Common myeloid progenitor, CD34-positive (primary cell): ENCODE data around the gene ARPC4.
A peak's percentile ranks its signal among the peaks of the same experiment; 100 is the strongest.

Source experiments
- CTCF ChIA-PET: fragments of 350-600 bp; sonication (Branson Sonifier 250); formaldehyde crosslinking; loops from one replicate; lab custom pipeline; 2021; ENCODE audit warnings: antibody characterized with exemption; lab: Charles Lee
- POLR2A ChIA-PET: fragments of 350-600 bp; sonication (Branson Sonifier 250); formaldehyde crosslinking; loops from one replicate; lab custom pipeline; 2021; ENCODE audit warnings: antibody characterized with exemption; lab: Charles Lee
- DNase-seq, 3 donors: peaks; one replicate each; pipeline versions ENCODE4 v3.0.0 to v3.0.0-alpha.2; 2013
- H3K27ac ChIP-seq, 2 experiments: 1 replicate in 1 of 2; 2 replicates in 1 of 2; pipeline ENCODE4 v1.7.0; 2013; ENCODE audit warnings: inconsistent platforms in 2 of 2, low read length in 2 of 2, mild to moderate bottlenecking in 2 of 2, low read depth in 1 of 2, moderate library complexity in 1 of 2; ENCODE audit not compliant: severe bottlenecking in 2 of 2, insufficient read depth in 1 of 2, poor library complexity in 1 of 2
- H3K27me3 ChIP-seq, 5 experiments: replicated peaks in 2 of 5; 1 replicate in 3 of 5; 2 replicates in 2 of 5; pipeline versions ENCODE4 v1.6.1 to v1.7.0; 2013; ENCODE audit warnings: low read length in 4 of 5, mild to moderate bottlenecking in 2 of 5, moderate library complexity in 2 of 5, inconsistent platforms in 1 of 5; ENCODE audit not compliant: insufficient read depth in 5 of 5, control insufficient read depth in 4 of 5
- H3K36me3 ChIP-seq, 4 experiments: 1 replicate in 2 of 4; 2 replicates in 2 of 4; pipeline versions ENCODE4 v1.6.1 to v1.7.0; 2013; ENCODE audit warnings: low read length in 3 of 4, control low read depth in 1 of 4, mild to moderate bottlenecking in 1 of 4; ENCODE audit not compliant: control insufficient read depth in 4 of 4, insufficient read depth in 4 of 4
- H3K4me1 ChIP-seq, 4 experiments: 1 replicate in 3 of 4; 2 replicates in 1 of 4; pipeline versions ENCODE4 v1.6.1 to v1.7.1; 2013; ENCODE audit warnings: low read length in 3 of 4, mild to moderate bottlenecking in 3 of 4, control low read depth in 1 of 4, inconsistent platforms in 1 of 4, moderate library complexity in 1 of 4; ENCODE audit not compliant: control insufficient read depth in 4 of 4, insufficient read depth in 4 of 4; ENCODE audit errors: control extremely low read depth in 1 of 4
- H3K4me3 ChIP-seq, 7 experiments: 1 replicate in 4 of 7; 2 replicates in 3 of 7; pipeline versions ENCODE4 v1.5.1 to v1.7.0; 2013; ENCODE audit warnings: mild to moderate bottlenecking in 7 of 7, low read length in 6 of 7, moderate library complexity in 6 of 7, inconsistent platforms in 2 of 7, low read depth in 2 of 7, control low read depth in 1 of 7; ENCODE audit not compliant: insufficient read depth in 4 of 7, control insufficient read depth in 1 of 7; ENCODE audit errors: extremely low read depth in 1 of 7
- H3K9me3 ChIP-seq, 5 experiments: 1 replicate in 4 of 5; 2 replicates in 1 of 5; pipeline versions ENCODE4 v1.6.1 to v1.7.1; 2013; ENCODE audit warnings: low read length in 4 of 5, mild to moderate bottlenecking in 2 of 5, inconsistent platforms in 1 of 5, low read depth in 1 of 5, moderate library complexity in 1 of 5; ENCODE audit not compliant: control insufficient read depth in 4 of 5, insufficient read depth in 2 of 5; ENCODE audit errors: control extremely low read depth in 1 of 5
- WGBS: methylation state at CpG from one replicate; pipeline ENCODE4 v1.1.5; 2013; ENCODE audit not compliant: insufficient coverage; 5-methylcytosine and 5-hydroxymethylcytosine counted together

The ARPC4 gene

GRCh38 chr3:9778143-9779074, 14.5 kb upstream of the ARPC4 start:
- no peak overlapping the region for H3K27ac ChIP-seq

GRCh38 chr3:9779075-9779593, 13.7 kb upstream of the ARPC4 start:
- Histone ChIP-seq H3K4me1 (peaks cover 30 to 65% (median 44%) of the 10 kb centered on the region in 4 experiments), H3K27ac (no peak overlapping the region), H3K9me3 (no peaks in the 10 kb centered on the region), H3K4me3 (peak overlapping the region in 1 of 7 experiments; percentile 52), H3K27me3 (peaks cover 0 to 9% (median 0%) of the 10 kb centered on the region in 5 experiments), H3K36me3 (peaks cover 2 to 18% (median 10%) of the 10 kb centered on the region in 4 experiments)
- ChIA-PET CTCF (interaction anchor here (1.3 kb wide), 1 partner anchor 52 kb away, joined by 3 read pairs; no protein-coding TSS in a partner anchor), POLR2A (no interaction called here)
- 31% methylated on average over 2 of the region's 6 CpGs for WGBS
- peak in 2 of 3 donors; percentile 56 to 70 for DNase-seq

More at GRCh38 chr3:9778143-9779074, 14.5 kb upstream of the ARPC4 start:
- Histone ChIP-seq H3K4me1 (peaks cover 30 to 65% (median 44%) of the 10 kb centered on the region in 4 experiments), H3K36me3 (peaks cover 0 to 12% (median 4%) of the 10 kb centered on the region in 4 experiments), H3K4me3 (peak overlapping the region in 1 of 7 experiments; percentile 33), H3K9me3 (no peaks in the 10 kb centered on the region), H3K27me3 (peaks cover 0 to 9% (median 3%) of the 10 kb centered on the region in 5 experiments)
- WGBS = 93% methylated on average over 4 of the region's 5 CpGs
- ChIA-PET CTCF (interaction anchor here (0.7 to 1.0 kb wide), 2 partner anchors 9 to 11 kb away, joined by 3 to 5 read pairs; partner anchors contain the start of gene CAMK1), POLR2A (no interaction called here)
- DNase-seq = no peak

- H3K27ac ChIP-seq = peak overlapping the region; percentile 15 to 47
Observed at GRCh38 chr3:9779721-9780457, 13.0 kb upstream of the ARPC4 start.

GRCh38 chr3:9780458-9780812, 12.4 kb upstream of the ARPC4 start:
- H3K9me3 ChIP-seq = no peaks in the 10 kb centered on the region
- ChIA-PET CTCF (interaction anchor here (0.7 to 2.2 kb wide), 9 partner anchors 9 to 65 kb away, joined by 3 to 5 read pairs (median 3); no protein-coding TSS in a partner anchor), POLR2A (interaction anchor here (0.9 to 1.6 kb wide), 3 partner anchors 11 to 15 kb away, joined by 3 to 9 read pairs (median 3); partner anchors contain the start of genes ARPC4, CAMK1 and TADA3)
- no peak for DNase-seq
- peaks cover 30 to 65% (median 44%) of the 10 kb centered on the region in 4 experiments for H3K4me1 ChIP-seq
- H3K4me3 ChIP-seq = peak overlapping the region in 4 of 7 experiments; percentile 3 to 52 (median 34)
- H3K27me3 ChIP-seq = peaks cover 0 to 7% (median 0%) of the 10 kb centered on the region in 5 experiments
- peaks cover 7 to 25% (median 17%) of the 10 kb centered on the region in 4 experiments for H3K36me3 ChIP-seq
- 63% methylated on average over 8 of the region's 10 CpGs for WGBS
- H3K27ac ChIP-seq = peak overlapping the region in 1 of 2 experiments; percentile 47

More at GRCh38 chr3:9779721-9780457, 13.0 kb upstream of the ARPC4 start:
- H3K4me3 ChIP-seq = peak overlapping the region in 4 of 7 experiments; percentile 17 to 52 (median 34)
- POLR2A ChIA-PET = interaction anchor here (0.9 to 1.6 kb wide), 3 partner anchors 10 to 15 kb away, joined by 3 to 9 read pairs (median 3); partner anchors contain the start of genes ARPC4, CAMK1 and TADA3
- CTCF ChIA-PET = interaction anchor here (0.7 to 1.8 kb wide), 8 partner anchors 8 to 64 kb away, joined by 3 to 5 read pairs (median 3); no protein-coding TSS in a partner anchor
- H3K9me3 ChIP-seq = no peaks in the 10 kb centered on the region
- DNase-seq = peak; percentile 85 to 96 (median 95)
- peaks cover 0 to 7% (median 0%) of the 10 kb centered on the region in 5 experiments for H3K27me3 ChIP-seq
- H3K4me1 ChIP-seq = peaks cover 30 to 65% (median 44%) of the 10 kb centered on the region in 4 experiments
- WGBS = 23% methylated on average over 6 of the region's 8 CpGs
- peaks cover 2 to 19% (median 11%) of the 10 kb centered on the region in 4 experiments for H3K36me3 ChIP-seq

GRCh38 chr3:9780910-9781309, 12.0 kb upstream of the ARPC4 start:
- POLR2A ChIA-PET = interaction anchor here (0.9 to 1.6 kb wide), 3 partner anchors 11 to 14 kb away, joined by 3 to 9 read pairs (median 3); partner anchors contain the start of genes ARPC4, CAMK1 and TADA3
- 100% methylated on average over 1 of the region's 4 CpGs for WGBS
- H3K27ac ChIP-seq = peak overlapping the region in 1 of 2 experiments; percentile 47
- H3K27me3 ChIP-seq = peaks cover 0 to 7% (median 0%) of the 10 kb centered on the region in 5 experiments
- H3K9me3 ChIP-seq = no peaks in the 10 kb centered on the region
- CTCF ChIA-PET = interaction anchor here (0.9 to 2.2 kb wide), 11 partner anchors 9 to 294 kb away, joined by 3 to 7 read pairs (median 5); partner anchors contain the start of genes OGG1 and TTLL3
- no peak for DNase-seq
- no peak overlapping the region for H3K4me3 ChIP-seq
- peaks cover 30 to 68% (median 44%) of the 10 kb centered on the region in 4 experiments for H3K4me1 ChIP-seq
- peaks cover 9 to 28% (median 20%) of the 10 kb centered on the region in 4 experiments for H3K36me3 ChIP-seq

GRCh38 chr3:9781551-9781950, 11.3 kb upstream of the ARPC4 start:
- no CpG with 5 or more reads among the region's 1 CpG for WGBS
- no peak for DNase-seq
- H3K27ac ChIP-seq = no peak overlapping the region
- H3K9me3 ChIP-seq = no peaks in the 10 kb centered on the region
- H3K27me3 ChIP-seq = peaks cover 0 to 5% (median 0%) of the 10 kb centered on the region in 5 experiments
- ChIA-PET CTCF (interaction anchor here (0.8 to 2.2 kb wide), 13 partner anchors 9 to 294 kb away, joined by 3 to 7 read pairs (median 4); partner anchors contain the start of genes CAMK1, OGG1 and TTLL3), POLR2A (interaction anchor here (0.7 to 1.6 kb wide), 3 partner anchors 11 to 15 kb away, joined by 3 to 4 read pairs (median 3); partner anchors contain the start of genes ARPC4 and TADA3)
- H3K36me3 ChIP-seq = peaks cover 9 to 34% (median 25%) of the 10 kb centered on the region in 4 experiments
- no peak overlapping the region for H3K4me3 ChIP-seq
- peaks cover 30 to 73% (median 44%) of the 10 kb centered on the region in 4 experiments for H3K4me1 ChIP-seq
